NT2/D1 (cell line): ENCODE results near the gene PPP6R1.

Source experiments
- DNase-seq: peaks from one replicate; pipeline ENCODE4 v3.0.0-alpha.2; 2011; ENCODE audit warnings: low read depth, low spot score
- H3K27me3 ChIP-seq: 2 replicates; pipeline ENCODE4 v1.6.0; 2011; ENCODE audit warnings: mild to moderate bottlenecking; ENCODE audit not compliant: insufficient read length, insufficient read depth
- H3K36me3 ChIP-seq: 2 replicates; pipeline ENCODE4 v1.6.1; 2011; ENCODE audit warnings: mild to moderate bottlenecking, low read length, mixed read lengths; ENCODE audit not compliant: insufficient read depth, insufficient read length
- H3K4me1 ChIP-seq: 2 replicates; pipeline ENCODE4 v1.5.1; 2011; ENCODE audit not compliant: insufficient read depth, insufficient read length
- H3K4me3 ChIP-seq: 2 replicates; pipeline ENCODE4 v1.5.1; 2011; ENCODE audit warnings: low read depth; ENCODE audit not compliant: insufficient read length
- H3K9ac ChIP-seq: 2 replicates; pipeline ENCODE4 v1.6.0; 2011; ENCODE audit warnings: low read depth; ENCODE audit not compliant: insufficient read length
- H3K9me3 ChIP-seq: 2 replicates; pipeline ENCODE4 v1.5.1; 2011; ENCODE audit warnings: mild to moderate bottlenecking, low read length; ENCODE audit not compliant: insufficient read depth
- SUZ12 ChIP-seq: IDR thresholded peaks from 2 replicates; pipeline ENCODE4 v1.6.1; 2011; ENCODE audit not compliant: insufficient read length, insufficient read depth; ENCODE audit errors: extremely low read depth
- YY1 ChIP-seq: IDR thresholded peaks from 2 replicates; pipeline ENCODE4 v1.6.1; 2011; ENCODE audit not compliant: insufficient read length, insufficient read depth
- ZNF274 ChIP-seq: IDR thresholded peaks from 2 replicates; pipeline ENCODE4 v1.6.1; 2011; ENCODE audit warnings: mild to moderate bottlenecking, low read depth, low read length

PPP6R1 gene

GRCh38 chr19:55244004-55244680, 14.7 kb downstream of the PPP6R1 start:
- no peak for TF ChIP-seq ZNF274
- H3K27me3 ChIP-seq: no peaks in the 10 kb centered on the region
- peaks cover 80% of the 10 kb centered on the region for H3K36me3 ChIP-seq
- no peak overlapping the region for H3K4me3 ChIP-seq
- no peaks in the 10 kb centered on the region for H3K4me1 ChIP-seq
- no peak overlapping the region for H3K9ac ChIP-seq
- no peaks in the 10 kb centered on the region for H3K9me3 ChIP-seq
- DNase-seq: no peak

- H3K4me1 ChIP-seq: no peaks in the 10 kb centered on the region
- no peaks in the 10 kb centered on the region for H3K27me3 ChIP-seq
- no peak overlapping the region for H3K4me3 ChIP-seq
- DNase-seq: no peak
- H3K9ac ChIP-seq: no peak overlapping the region
- H3K9me3 ChIP-seq: no peaks in the 10 kb centered on the region
- peaks cover 88% of the 10 kb centered on the region for H3K36me3 ChIP-seq
- TF ChIP-seq SUZ12 (no peak), YY1 (no peak), ZNF274 (no peak)
Observed at GRCh38 chr19:55242517-55242916, 16.3 kb downstream of the PPP6R1 start.

- Histone ChIP-seq H3K9ac (no peak overlapping the region), H3K4me1 (no peaks in the 10 kb centered on the region), H3K27me3 (no peaks in the 10 kb centered on the region), H3K4me3 (no peak overlapping the region), H3K9me3 (no peaks in the 10 kb centered on the region), H3K36me3 (peaks cover 89% of the 10 kb centered on the region)
- DNase-seq: no peak
- no peak for TF ChIP-seq SUZ12
- no peak for TF ChIP-seq YY1
- no peak for TF ChIP-seq ZNF274
Observed at GRCh38 chr19:55241935-55242464, 16.8 kb downstream of the PPP6R1 start.

- Histone ChIP-seq H3K4me1 (no peaks in the 10 kb centered on the region), H3K9me3 (no peaks in the 10 kb centered on the region), H3K27me3 (no peaks in the 10 kb centered on the region), H3K4me3 (no peak overlapping the region), H3K36me3 (peaks cover 89% of the 10 kb centered on the region), H3K9ac (no peak overlapping the region)
- no peak for DNase-seq
- TF ChIP-seq YY1: no peak
- TF ChIP-seq SUZ12: no peak
- no peak for TF ChIP-seq ZNF274
Observed at GRCh38 chr19:55241143-55241934, 17.5 kb downstream of the PPP6R1 start.

GRCh38 chr19:55240713-55241020, 18.1 kb downstream of the PPP6R1 start:
- H3K27me3 ChIP-seq: no peaks in the 10 kb centered on the region
- H3K4me1 ChIP-seq: no peaks in the 10 kb centered on the region
- TF ChIP-seq SUZ12: no peak
- no peak for TF ChIP-seq YY1
- TF ChIP-seq ZNF274: no peak
- no peak overlapping the region for H3K9ac ChIP-seq
- H3K4me3 ChIP-seq: no peak overlapping the region
- no peak for DNase-seq
- peaks cover 90% of the 10 kb centered on the region for H3K36me3 ChIP-seq
- H3K9me3 ChIP-seq: no peaks in the 10 kb centered on the region

GRCh38 chr19:55239004-55239403, 19.8 kb downstream of the PPP6R1 start:
- TF ChIP-seq YY1 (no peak), ZNF274 (no peak), SUZ12 (no peak)
- H3K4me1 ChIP-seq: no peaks in the 10 kb centered on the region
- H3K36me3 ChIP-seq: peaks cover 87% of the 10 kb centered on the region

GRCh38 chr19:55238030-55238429, 20.8 kb downstream of the PPP6R1 start:
- no peak overlapping the region for H3K4me3 ChIP-seq
- no peak overlapping the region for H3K9ac ChIP-seq
- H3K27me3 ChIP-seq: no peaks in the 10 kb centered on the region
- no peak for DNase-seq
- H3K36me3 ChIP-seq: peaks cover 82% of the 10 kb centered on the region
- TF ChIP-seq YY1 (no peak), SUZ12 (no peak)
- H3K4me1 ChIP-seq: no peaks in the 10 kb centered on the region
- H3K9me3 ChIP-seq: no peaks in the 10 kb centered on the region

More at GRCh38 chr19:55239004-55239403, 19.8 kb downstream of the PPP6R1 start:
- DNase-seq: no peak
- Histone ChIP-seq H3K27me3 (no peaks in the 10 kb centered on the region), H3K9ac (no peak overlapping the region), H3K9me3 (no peaks in the 10 kb centered on the region), H3K4me3 (no peak overlapping the region)
